ENCODE measurements around the gene IL6ST. TPM values are rescaled to one million over a fixed set of nuclear protein-coding genes. Genes with fewer than 3 reads are reported as not detected.
A peak's percentile ranks its signal among the peaks of the same experiment; 100 is the strongest.

Gene IL6ST
- total RNA-seq, 1 experiment from 2014 or later = 181 TPM

- in situ Hi-C loops (cut with HindIII; ENCODE audit: low pct_unique_long_range_greater_than_20kb, low sequenced_read_pairs) (no loop called here), intact Hi-C loops (cut with micrococcal nuclease; ENCODE audit: unreplicated experiment) (no loop called here)
- Histone ChIP-seq H3K4me3 (ENCODE audit: low read depth in 2 of 2, low read length in 2 of 2) (no peak overlapping the region), H3K4me1 (ENCODE audit: control insufficient read depth, insufficient read depth, low read length) (no peaks in the 10 kb centered on the region), H3K27ac (ENCODE audit: low read length) (no peak overlapping the region), H3K9me3 (ENCODE audit: control insufficient read depth, insufficient read depth, low read depth, low read length) (no peaks in the 10 kb centered on the region), H3K36me3 (ENCODE audit: control insufficient read depth, insufficient read depth, low read length) (no peaks in the 10 kb centered on the region), H3K27me3 (ENCODE audit: control insufficient read depth, insufficient read depth, low read length) (no peaks in the 10 kb centered on the region)
- TF ChIP-seq REST (IDR thresholded peaks at IDR 0.05; ENCODE audit: insufficient read depth in 1 of 2, low read depth in 2 of 2, low read length in 1 of 2) = no peak
- no peak for TF ChIP-seq SIN3A (IDR thresholded peaks at IDR 0.05; ENCODE audit: borderline replicate concordance, insufficient read depth, low read depth, low read length)
- TF ChIP-seq CTCF (IDR thresholded peaks at IDR 0.05) = no peak
- TF ChIP-seq POLR2AphosphoS5 (IDR thresholded peaks at IDR 0.05; ENCODE audit: low read depth, low read length) = no peak
- TF ChIP-seq TCF7L2 (IDR thresholded peaks at IDR 0.05; ENCODE audit: low read depth, low read length) = no peak
- ChIA-PET POLR2A (no interaction called here), CTCF (interaction anchor here (0.5 kb wide), 1 partner anchor 36 kb away, joined by 9 read pairs; no protein-coding TSS in a partner anchor)
- BruUV-seq (replicated peaks) = no TSS peak
- DNase-seq (ENCODE audit: low read depth, low spot score) (no peak), ATAC-seq (no peak)
Measured at GRCh38 chr5:55900068-55900467, 94.7 kb downstream of the IL6ST start.

GRCh38 chr5:55899344-55899743 is 95.4 kb downstream of the IL6ST start:
- Histone ChIP-seq H3K36me3 (ENCODE audit: control insufficient read depth, insufficient read depth, low read length) (no peaks in the 10 kb centered on the region), H3K4me1 (ENCODE audit: control insufficient read depth, insufficient read depth, low read length) (no peaks in the 10 kb centered on the region), H3K27ac (ENCODE audit: low read length) (no peak overlapping the region), H3K27me3 (ENCODE audit: control insufficient read depth, insufficient read depth, low read length) (no peaks in the 10 kb centered on the region), H3K9me3 (ENCODE audit: control insufficient read depth, insufficient read depth, low read depth, low read length) (no peaks in the 10 kb centered on the region), H3K4me3 (ENCODE audit: low read depth in 2 of 2, low read length in 2 of 2) (no peak overlapping the region)
- ChIA-PET CTCF (no interaction called here), POLR2A (no interaction called here)
- DNase-seq (ENCODE audit: low read depth, low spot score) (no peak), ATAC-seq (0 out of 2 replicates have a peak, but pooled peaks have one; percentile 42)
- intact Hi-C loops (cut with micrococcal nuclease; ENCODE audit: unreplicated experiment) = no loop called here
- in situ Hi-C loops (cut with HindIII; ENCODE audit: low pct_unique_long_range_greater_than_20kb, low sequenced_read_pairs) = no loop called here
- TF ChIP-seq REST (IDR thresholded peaks at IDR 0.05; ENCODE audit: insufficient read depth in 1 of 2, low read depth in 2 of 2, low read length in 1 of 2) = no peak
- TF ChIP-seq SIN3A (IDR thresholded peaks at IDR 0.05; ENCODE audit: borderline replicate concordance, insufficient read depth, low read depth, low read length) = no peak
- TF ChIP-seq CTCF (IDR thresholded peaks at IDR 0.05) = no peak
- TF ChIP-seq POLR2AphosphoS5 (IDR thresholded peaks at IDR 0.05; ENCODE audit: low read depth, low read length) = no peak
- no TSS peak for BruUV-seq (replicated peaks)

All from Panc1 (cell line).